Measurements from ENCODE around the gene SPI1. TPM values are rescaled to one million over a fixed set of nuclear protein-coding genes. Genes with fewer than 3 reads are reported as not detected.

Gene SPI1
- total RNA-seq, 2 donors from 2014 or later, result not detected

DNA sequence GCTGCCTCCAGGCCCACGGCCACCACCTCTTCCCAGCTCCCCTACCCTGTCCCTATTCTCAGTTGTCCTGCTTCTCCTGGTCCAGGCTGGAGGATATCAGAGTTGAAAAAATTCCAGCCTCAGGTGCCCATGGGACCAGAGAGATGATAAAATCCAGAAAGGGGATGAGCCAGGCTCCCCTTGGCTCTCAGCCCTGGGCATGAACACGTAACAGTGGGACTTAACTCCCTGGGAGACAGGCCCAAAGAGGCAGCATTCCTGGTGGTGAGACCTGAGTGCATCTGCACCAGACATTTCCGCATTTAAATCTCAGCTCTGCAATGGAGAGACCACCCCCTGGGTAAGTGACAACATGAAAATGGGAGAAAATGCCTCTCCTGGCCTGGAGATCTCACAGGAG, 19.7 kb upstream of the SPI1 start:
- peak; percentile 64 for DNase-seq
- Mint-ChIP-seq H3K4me3 (no peak overlapping the region), H3K9me3 (no peaks in the 10 kb centered on the region)

GRCh38 chr11:47396049-47396320, 17.6 kb upstream of the SPI1 start:
- Mint-ChIP-seq H3K27ac (no peak overlapping the region), H3K27me3 (ENCODE audit: insufficient read depth) (no peaks in the 10 kb centered on the region), H3K36me3 (ENCODE audit: low read depth) (no peaks in the 10 kb centered on the region), H3K4me1 (peaks cover 15% of the 10 kb centered on the region), H3K4me3 (no peak overlapping the region), H3K9me3 (no peaks in the 10 kb centered on the region)
- H3K4me1 ChIP-seq (ENCODE audit: control insufficient read depth, insufficient read depth, low read length), result no peaks in the 10 kb centered on the region
- no peak overlapping the region for H3K4me3 ChIP-seq (ENCODE audit: low read length)
- no peak for TF ChIP-seq CTCF (conservative IDR thresholded peaks at IDR 0.05)
- H3K9me3 ChIP-seq (ENCODE audit: control insufficient read depth, low read length), result no peaks in the 10 kb centered on the region
- DNase-seq, result no peak
- no peaks in the 10 kb centered on the region for H3K36me3 ChIP-seq (ENCODE audit: control insufficient read depth, insufficient read depth, low read length)
- H3K27me3 ChIP-seq (ENCODE audit: control insufficient read depth, insufficient read depth, low read length, poor library complexity, severe bottlenecking), result no peaks in the 10 kb centered on the region
- WGBS, 2 experiments (ENCODE audit: insufficient coverage in 1 of 2, insufficient read length in 1 of 2), result 94 to 100% methylated on average over 3 of the region's 3 CpGs
- no peak overlapping the region for H3K27ac ChIP-seq (ENCODE audit: low read depth, low read length)
- H3K9ac ChIP-seq (ENCODE audit: extremely low read depth, low read length, poor library complexity, severe bottlenecking), result no peak overlapping the region

More for the DNA sequence above, 19.7 kb upstream of the SPI1 start:
- Histone ChIP-seq H3K4me3 (ENCODE audit: low read length) (no peak overlapping the region), H3K9ac (ENCODE audit: extremely low read depth, low read length, poor library complexity, severe bottlenecking) (no peak overlapping the region), H3K27me3 (ENCODE audit: control insufficient read depth, insufficient read depth, low read length, poor library complexity, severe bottlenecking) (no peaks in the 10 kb centered on the region), H3K4me1 (ENCODE audit: control insufficient read depth, insufficient read depth, low read length) (no peaks in the 10 kb centered on the region), H3K27ac (ENCODE audit: low read depth, low read length) (no peak overlapping the region), H3K36me3 (ENCODE audit: control insufficient read depth, insufficient read depth, low read length) (no peaks in the 10 kb centered on the region), H3K9me3 (ENCODE audit: control insufficient read depth, low read length) (no peaks in the 10 kb centered on the region)
- Mint-ChIP-seq H3K36me3 (ENCODE audit: low read depth) (no peaks in the 10 kb centered on the region), H3K27me3 (ENCODE audit: insufficient read depth) (no peaks in the 10 kb centered on the region), H3K27ac (peak overlapping the region; percentile 78), H3K4me1 (peaks cover 25% of the 10 kb centered on the region)
- 89 to 95% methylated on average over 2 to 3 of the region's 3 CpGs for WGBS, 2 experiments (ENCODE audit: insufficient coverage in 1 of 2, insufficient read length in 1 of 2)
- peak; percentile 10 for TF ChIP-seq CTCF (conservative IDR thresholded peaks at IDR 0.05)

DNA sequence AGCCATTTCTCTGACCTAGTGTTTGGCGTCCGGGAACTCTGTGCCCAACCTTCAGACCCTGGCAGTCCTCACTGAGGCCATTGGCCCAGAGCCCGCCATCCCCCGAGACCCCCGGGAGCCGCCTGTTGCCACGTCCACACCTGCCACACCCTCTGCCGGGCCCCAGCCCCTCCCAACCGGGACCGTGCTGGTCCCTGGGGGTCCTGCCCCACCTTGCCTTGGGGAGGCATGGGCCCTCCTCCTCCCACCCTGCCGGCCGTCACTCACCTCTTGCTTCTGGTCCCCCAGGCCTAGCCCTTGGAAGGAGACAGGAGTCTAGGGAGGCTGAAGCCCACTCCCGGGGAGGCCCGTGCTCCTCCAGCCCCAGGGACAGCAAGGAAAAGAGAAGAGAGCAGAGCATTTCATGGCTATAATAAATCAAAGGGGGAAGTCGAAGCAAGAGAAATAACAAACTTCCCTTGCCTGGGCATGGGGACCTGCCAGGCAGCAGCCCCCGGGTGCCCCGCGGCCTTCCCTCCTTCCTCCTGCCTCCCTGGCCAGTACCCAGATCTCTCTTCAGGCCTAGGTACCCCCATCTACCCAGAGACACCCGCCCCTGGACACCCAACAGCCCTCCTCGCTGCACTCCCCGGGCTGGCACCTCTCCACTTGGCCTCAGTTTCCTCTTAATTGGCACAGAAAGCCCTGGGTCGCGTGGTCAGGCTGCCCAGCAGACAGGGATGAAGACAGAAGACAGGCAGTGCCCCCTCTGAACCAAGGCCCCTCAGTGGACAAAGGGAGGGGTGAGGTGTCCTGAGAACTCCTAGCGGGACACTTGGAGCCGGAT, 17.1 kb upstream of the SPI1 start:
- H3K4me1 Mint-ChIP-seq, result peaks cover 10% of the 10 kb centered on the region
- H3K9ac ChIP-seq (ENCODE audit: extremely low read depth, low read length, poor library complexity, severe bottlenecking), result no peak overlapping the region
- no peak overlapping the region for H3K27ac Mint-ChIP-seq
- H3K4me3 ChIP-seq (ENCODE audit: low read length), result no peak overlapping the region
- no peaks in the 10 kb centered on the region for H3K4me1 ChIP-seq (ENCODE audit: control insufficient read depth, insufficient read depth, low read length)
- no peak for TF ChIP-seq CTCF (conservative IDR thresholded peaks at IDR 0.05)
- no peaks in the 10 kb centered on the region for H3K27me3 ChIP-seq (ENCODE audit: control insufficient read depth, insufficient read depth, low read length, poor library complexity, severe bottlenecking)
- H3K27me3 Mint-ChIP-seq (ENCODE audit: insufficient read depth), result no peaks in the 10 kb centered on the region
- no peaks in the 10 kb centered on the region for H3K36me3 Mint-ChIP-seq (ENCODE audit: low read depth)
- no peak overlapping the region for H3K4me3 Mint-ChIP-seq
- H3K27ac ChIP-seq (ENCODE audit: low read depth, low read length), result no peak overlapping the region
- no peak for DNase-seq
- no peaks in the 10 kb centered on the region for H3K9me3 Mint-ChIP-seq
- H3K36me3 ChIP-seq (ENCODE audit: control insufficient read depth, insufficient read depth, low read length), result no peaks in the 10 kb centered on the region
- WGBS, 2 experiments (ENCODE audit: insufficient coverage in 1 of 2, insufficient read length in 1 of 2), result 86 to 92% methylated on average over 13 to 25 of the region's 25 CpGs
- H3K9me3 ChIP-seq (ENCODE audit: control insufficient read depth, low read length), result no peaks in the 10 kb centered on the region
